Lower lobe of right lung (tissue), 2 donors: ENCODE data around the gene FUT8. TPM values are rescaled to one million over a fixed set of nuclear protein-coding genes. Genes with fewer than 3 reads are reported as not detected.
"Not testable (repeated sequence)": the region's sequence is repeated elsewhere in the genome, so short reads cannot be mapped to it uniquely, and the experiment has no call there.

ENCODE experiments used
- ATAC-seq, 2 donors: fragments of 200-7000 bp; cut with Tn5 transposase; one replicate each; pipeline ENCODE4 v1.9.1; 2020 to 2022; ENCODE audit warnings: mild to moderate bottlenecking in 2 of 2, moderate library complexity in 2 of 2
- DNase-seq: peaks from one replicate; pipeline ENCODE4 v3.0.0-alpha.2; 2020
- H3K27ac ChIP-seq: fragments of 200-600 bp; one replicate; pipeline ENCODE4 v1.8.0; 2022
- H3K27me3 ChIP-seq: fragments of 200-600 bp; one replicate; pipeline ENCODE4 v1.8.0; 2022; ENCODE audit warnings: low read depth
- H3K36me3 ChIP-seq: fragments of 200-600 bp; one replicate; pipeline ENCODE4 v1.8.0; 2022; ENCODE audit warnings: mild to moderate bottlenecking
- H3K4me1 ChIP-seq: fragments of 200-600 bp; one replicate; pipeline ENCODE4 v1.8.0; 2022
- H3K4me3 ChIP-seq: fragments of 200-600 bp; one replicate; pipeline ENCODE4 v1.8.0; 2022; ENCODE audit warnings: mild to moderate bottlenecking
- H3K9me3 ChIP-seq: fragments of 200-600 bp; one replicate; pipeline ENCODE4 v1.8.0; 2022
- intact Hi-C: fragments of 100-400 bp; cut with DNase I; formaldehyde crosslinking; loops from one replicate; pipeline ENCODE4 v1.11.0; 2022
- total RNA-seq: library from RNA; stranded (reverse); fragmentation: NEBNext Ultra II Directional; extraction: Animal tissue kit (Norgen Biotek cat#: 25700); gene quantifications from one replicate; pipeline ENCODE4 v1.2.1, GENCODE V29; 2021
- TF ChIP-seq, protein P1 (sequence below): fragments of 200-600 bp; IDR thresholded peaks from one replicate; pipeline ENCODE4 v1.8.0; 2022; ENCODE audit warnings: antibody characterized with exemption, mild to moderate bottlenecking
- donor health status: DM: no; HTN: yes; CAD: no; lungs with severe emphysema.

FUT8 gene
- total RNA-seq, 1 donor from 2014 or later = 46.1 TPM

DNA sequence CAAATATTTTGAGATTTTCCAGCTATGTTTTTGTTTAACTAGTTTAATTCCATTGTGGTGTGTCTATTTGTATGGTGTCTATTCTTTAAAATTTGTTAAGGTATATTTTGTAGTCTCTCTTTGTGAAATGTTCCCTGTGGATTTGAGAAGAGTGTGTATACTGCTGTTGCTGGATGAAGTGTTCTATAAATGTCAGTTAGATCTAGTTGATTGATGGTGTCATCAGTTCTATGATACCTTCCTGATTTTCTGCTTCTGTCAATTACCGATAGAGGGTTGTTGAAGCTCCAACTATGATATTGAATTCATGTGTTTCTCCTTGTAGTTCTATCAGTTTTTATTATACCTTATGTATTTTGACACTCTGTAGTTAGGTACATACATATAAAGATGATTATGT, 53.1 kb downstream of the FUT8 start:
- no peaks in the 10 kb centered on the region for H3K9me3 ChIP-seq
- intact Hi-C loops = no loop called here
- H3K27me3 ChIP-seq = no peaks in the 10 kb centered on the region
- DNase-seq (no peak), ATAC-seq (no peak)
- H3K36me3 ChIP-seq = no peaks in the 10 kb centered on the region
- no peak overlapping the region for H3K4me3 ChIP-seq
- H3K4me1 ChIP-seq = no peaks in the 10 kb centered on the region
- TF ChIP-seq, protein P1, sequence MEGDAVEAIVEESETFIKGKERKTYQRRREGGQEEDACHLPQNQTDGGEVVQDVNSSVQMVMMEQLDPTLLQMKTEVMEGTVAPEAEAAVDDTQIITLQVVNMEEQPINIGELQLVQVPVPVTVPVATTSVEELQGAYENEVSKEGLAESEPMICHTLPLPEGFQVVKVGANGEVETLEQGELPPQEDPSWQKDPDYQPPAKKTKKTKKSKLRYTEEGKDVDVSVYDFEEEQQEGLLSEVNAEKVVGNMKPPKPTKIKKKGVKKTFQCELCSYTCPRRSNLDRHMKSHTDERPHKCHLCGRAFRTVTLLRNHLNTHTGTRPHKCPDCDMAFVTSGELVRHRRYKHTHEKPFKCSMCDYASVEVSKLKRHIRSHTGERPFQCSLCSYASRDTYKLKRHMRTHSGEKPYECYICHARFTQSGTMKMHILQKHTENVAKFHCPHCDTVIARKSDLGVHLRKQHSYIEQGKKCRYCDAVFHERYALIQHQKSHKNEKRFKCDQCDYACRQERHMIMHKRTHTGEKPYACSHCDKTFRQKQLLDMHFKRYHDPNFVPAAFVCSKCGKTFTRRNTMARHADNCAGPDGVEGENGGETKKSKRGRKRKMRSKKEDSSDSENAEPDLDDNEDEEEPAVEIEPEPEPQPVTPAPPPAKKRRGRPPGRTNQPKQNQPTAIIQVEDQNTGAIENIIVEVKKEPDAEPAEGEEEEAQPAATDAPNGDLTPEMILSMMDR = no peak
- no peak overlapping the region for H3K27ac ChIP-seq

- H3K27me3 ChIP-seq, H3K36me3 ChIP-seq, ATAC-seq, DNase-seq, H3K4me1 ChIP-seq, H3K9me3 ChIP-seq, intact Hi-C loops, H3K27ac ChIP-seq, H3K4me3 ChIP-seq: not testable (repeated sequence)
Measured at GRCh38 chr14:65467926-65468325, 55.4 kb downstream of the FUT8 start.

DNA sequence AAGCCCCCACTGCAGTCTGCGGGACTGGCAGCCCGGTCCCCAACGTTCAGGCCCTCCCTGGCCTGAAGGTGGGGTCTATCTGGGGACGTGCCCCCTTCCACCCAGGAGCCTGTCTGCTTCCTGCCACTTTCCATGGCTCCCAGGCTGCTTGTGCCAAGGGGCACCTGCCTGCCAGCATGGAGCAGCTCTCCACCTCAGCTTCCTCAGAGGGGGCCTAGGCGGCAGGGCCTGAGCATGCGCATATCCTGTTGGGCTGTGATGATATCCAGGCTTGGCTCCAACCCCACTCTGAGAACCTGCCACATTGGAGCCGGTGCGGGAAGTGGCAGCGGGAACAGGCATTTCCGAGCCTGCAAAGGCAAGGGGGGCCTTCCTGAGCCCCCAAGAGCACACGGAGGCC, 57.4 kb downstream of the FUT8 start:
- ATAC-seq = peak in 1 of 2 donors; percentile 27
- TF ChIP-seq, protein P1 = no peak
- Histone ChIP-seq H3K36me3 (no peaks in the 10 kb centered on the region), H3K4me1 (no peaks in the 10 kb centered on the region), H3K9me3 (no peaks in the 10 kb centered on the region), H3K4me3 (no peak overlapping the region), H3K27me3 (no peaks in the 10 kb centered on the region), H3K27ac (no peak overlapping the region)
- intact Hi-C loops = no loop called here
- DNase-seq = no peak

GRCh38 chr14:65470404-65470880, 57.9 kb downstream of the FUT8 start:
- ATAC-seq (peak; percentile 18 to 52), DNase-seq (no peak)
- TF ChIP-seq, protein P1 = no peak
- H3K4me1 ChIP-seq = no peaks in the 10 kb centered on the region
- H3K4me3 ChIP-seq = no peak overlapping the region
- intact Hi-C loops = no loop called here
- no peaks in the 10 kb centered on the region for H3K9me3 ChIP-seq
- H3K27ac ChIP-seq = no peak overlapping the region
- H3K27me3 ChIP-seq = no peaks in the 10 kb centered on the region
- H3K36me3 ChIP-seq = no peaks in the 10 kb centered on the region

GRCh38 chr14:65471038-65471878, 58.7 kb downstream of the FUT8 start:
- intact Hi-C loops = no loop called here
- Histone ChIP-seq H3K4me1 (no peaks in the 10 kb centered on the region), H3K9me3 (no peaks in the 10 kb centered on the region), H3K27me3 (no peaks in the 10 kb centered on the region), H3K4me3 (no peak overlapping the region), H3K36me3 (no peaks in the 10 kb centered on the region), H3K27ac (no peak overlapping the region)
- ATAC-seq (no peak), DNase-seq (no peak)
- TF ChIP-seq, protein P1 = no peak

- no peaks in the 10 kb centered on the region for H3K4me1 ChIP-seq
- no peaks in the 10 kb centered on the region for H3K9me3 ChIP-seq
- intact Hi-C loops = no loop called here
- DNase-seq (no peak), ATAC-seq (no peak)
- H3K36me3 ChIP-seq = no peaks in the 10 kb centered on the region
- H3K4me3 ChIP-seq = no peak overlapping the region
- no peaks in the 10 kb centered on the region for H3K27me3 ChIP-seq
- H3K27ac ChIP-seq = no peak overlapping the region
- TF ChIP-seq, protein P1 = no peak
Measured at GRCh38 chr14:65472189-65472588, 59.7 kb downstream of the FUT8 start.
